ENCODE measurements around the gene IFI27L1.

- TF ChIP-seq POLR2A (IDR thresholded peaks at IDR 0.05) (no peak), CTCF (IDR thresholded peaks at IDR 0.05) (no peak), POLR2AphosphoS5 (IDR thresholded peaks at IDR 0.05) (no peak)
Measured at GRCh38 chr14:94100847-94101246, 19.7 kb downstream of the IFI27L1 start.

Measured in breast epithelium (tissue), 3 donors.